Activated CD8-positive, alpha-beta memory T cell treated with anti-CD3 and anti-CD28 coated beads for 36 hours (primary cell): Measurements from ENCODE around the gene PGA3. TPM values are rescaled to one million over a fixed set of nuclear protein-coding genes. Genes with fewer than 3 reads are reported as not detected.
"Not testable (repeated sequence)": the region's sequence is repeated elsewhere in the genome, so short reads cannot be mapped to it uniquely, and the experiment has no call there.

ENCODE experiments used
- CTCF ChIA-PET: fragments of 350-600 bp; sonication (Branson Sonifier 250); formaldehyde crosslinking; loops from one replicate; lab custom pipeline; 2021; ENCODE audit warnings: antibody characterized with exemption; lab: Charles Lee
- POLR2A ChIA-PET: fragments of 350-600 bp; sonication (Branson Sonifier 250); formaldehyde crosslinking; loops from one replicate; lab custom pipeline; 2021; ENCODE audit warnings: antibody characterized with exemption; lab: Charles Lee
- total RNA-seq, 2 experiments: library from RNA; stranded (reverse); gene quantifications; one replicate each; pipeline ENCODE4 v1.2.3, GENCODE V29; 2021

Gene PGA3
- total RNA-seq, 2 experiments from 2014 or later, result not detected

GRCh38 chr11:61195719-61196118, 7.6 kb upstream of the PGA3 start:
- ChIA-PET POLR2A (no interaction called here), CTCF (no interaction called here)

- ChIA-PET POLR2A (no interaction called here), CTCF (no interaction called here)
Observed at GRCh38 chr11:61198361-61198760, 5.0 kb upstream of the PGA3 start.

GRCh38 chr11:61198948-61199523, 4.3 kb upstream of the PGA3 start:
- POLR2A ChIA-PET, result no interaction called here
- CTCF ChIA-PET, result no interaction called here

GRCh38 chr11:61201476-61201875, 1.8 kb upstream of the PGA3 start:
- CTCF ChIA-PET, result no interaction called here

GRCh38 chr11:61203873-61204272, 558 bp downstream of the PGA3 start:
- POLR2A ChIA-PET, result not testable (repeated sequence)
- CTCF ChIA-PET, result interaction anchor here (1.3 kb wide), 1 partner anchor 16 kb away, joined by 3 read pairs; no protein-coding TSS in a partner anchor

More at GRCh38 chr11:61201476-61201875, 1.8 kb upstream of the PGA3 start:
- POLR2A ChIA-PET, result no interaction called here

GRCh38 chr11:61204502-61205059, 1.3 kb downstream of the PGA3 start:
- POLR2A ChIA-PET, CTCF ChIA-PET: not testable (repeated sequence)

GRCh38 chr11:61207636-61208310, 4.5 kb downstream of the PGA3 start:
- POLR2A ChIA-PET, CTCF ChIA-PET: not testable (repeated sequence)

- POLR2A ChIA-PET, CTCF ChIA-PET: not testable (repeated sequence)
Observed at GRCh38 chr11:61210629-61211028, 7.3 kb downstream of the PGA3 start.

- CTCF ChIA-PET, POLR2A ChIA-PET: not testable (repeated sequence)
Observed at GRCh38 chr11:61211327-61211952, 8.1 kb downstream of the PGA3 start.

GRCh38 chr11:61212202-61212601, 8.9 kb downstream of the PGA3 start:
- POLR2A ChIA-PET, CTCF ChIA-PET: not testable (repeated sequence)

GRCh38 chr11:61213711-61214324, 10.5 kb downstream of the PGA3 start:
- CTCF ChIA-PET, POLR2A ChIA-PET: not testable (repeated sequence)

- CTCF ChIA-PET, POLR2A ChIA-PET: not testable (repeated sequence)
Observed at GRCh38 chr11:61218306-61218705, 15.0 kb downstream of the PGA3 start.

GRCh38 chr11:61219016-61219415, 15.7 kb downstream of the PGA3 start:
- CTCF ChIA-PET, POLR2A ChIA-PET: not testable (repeated sequence)

- POLR2A ChIA-PET, CTCF ChIA-PET: not testable (repeated sequence)
Observed at GRCh38 chr11:61222047-61222446, 18.7 kb downstream of the PGA3 start, which contains the start of gene PGA4. PGA4 (plus strand) TSS chr11:61222347; CDS start chr11:61222401, 54 bp downstream.

- CTCF ChIA-PET, POLR2A ChIA-PET: not testable (repeated sequence)
Observed at GRCh38 chr11:61222692-61223091, 19.4 kb downstream of the PGA3 start.

- POLR2A ChIA-PET, CTCF ChIA-PET: not testable (repeated sequence)
Observed at GRCh38 chr11:61226457-61227137, 23.3 kb downstream of the PGA3 start.

- POLR2A ChIA-PET, CTCF ChIA-PET: not testable (repeated sequence)
Observed at GRCh38 chr11:61229458-61229857, 26.1 kb downstream of the PGA3 start.

- POLR2A ChIA-PET, CTCF ChIA-PET: not testable (repeated sequence)
Observed at GRCh38 chr11:61231033-61231432, 27.7 kb downstream of the PGA3 start.

GRCh38 chr11:61231585-61231984, 28.3 kb downstream of the PGA3 start:
- POLR2A ChIA-PET, result not testable (repeated sequence)

More at GRCh38 chr11:61231585-61231984, 28.3 kb downstream of the PGA3 start:
- CTCF ChIA-PET, result not testable (repeated sequence)
